Glutamatergic neuron (in vitro differentiated cells): ENCODE data around the gene LAMA3. TPM values are rescaled to one million over a fixed set of nuclear protein-coding genes. Genes with fewer than 3 reads are reported as not detected.

ENCODE experiments used
- DNase-seq: peaks from one replicate; pipeline ENCODE4 v3.0.0; 2022
- H3K27ac Mint-ChIP-seq: one replicate; pipeline ENCODE4 v1.8.0; 2020; ENCODE audit warnings: mild to moderate bottlenecking, mixed read lengths, inconsistent platforms; ENCODE audit not compliant: unreplicated experiment
- H3K27me3 Mint-ChIP-seq: one replicate; pipeline ENCODE4 v1.8.0; 2020; ENCODE audit warnings: mild to moderate bottlenecking, moderate library complexity, mixed read lengths, inconsistent platforms; ENCODE audit not compliant: unreplicated experiment
- H3K36me3 Mint-ChIP-seq: one replicate; pipeline ENCODE4 v1.8.0; 2020; ENCODE audit warnings: mild to moderate bottlenecking, mixed read lengths, inconsistent platforms; ENCODE audit not compliant: unreplicated experiment
- H3K4me1 Mint-ChIP-seq: one replicate; pipeline ENCODE4 v1.8.0; 2020; ENCODE audit warnings: mild to moderate bottlenecking, low read depth, mixed read lengths, inconsistent platforms; ENCODE audit not compliant: unreplicated experiment
- H3K4me3 Mint-ChIP-seq: one replicate; pipeline ENCODE4 v1.8.0; 2020; ENCODE audit warnings: mild to moderate bottlenecking, mixed read lengths, inconsistent platforms; ENCODE audit not compliant: unreplicated experiment
- H3K9me3 Mint-ChIP-seq: one replicate; pipeline ENCODE4 v1.8.0; 2020; ENCODE audit warnings: mild to moderate bottlenecking, moderate library complexity, mixed read lengths, inconsistent platforms; ENCODE audit not compliant: unreplicated experiment
- total RNA-seq: library from RNA; stranded (reverse); fragmentation: NEBNext Ultra II Directional; extraction: Animal tissue kit (Norgen Biotek cat#: 25700); gene quantifications from one replicate; pipeline ENCODE4 v1.2.1, GENCODE V29; 2021; ENCODE audit not compliant: unreplicated experiment
- TF ChIP-seq, protein P1 (sequence below): fragments of 200-600 bp; sonication (generic); IDR thresholded peaks from one replicate; pipeline ENCODE4 v1.5.0; 2021; ENCODE audit not compliant: partially characterized antibody, unreplicated experiment

The LAMA3 gene
- total RNA-seq, 1 donor from 2014 or later = 2.1 TPM

DNA sequence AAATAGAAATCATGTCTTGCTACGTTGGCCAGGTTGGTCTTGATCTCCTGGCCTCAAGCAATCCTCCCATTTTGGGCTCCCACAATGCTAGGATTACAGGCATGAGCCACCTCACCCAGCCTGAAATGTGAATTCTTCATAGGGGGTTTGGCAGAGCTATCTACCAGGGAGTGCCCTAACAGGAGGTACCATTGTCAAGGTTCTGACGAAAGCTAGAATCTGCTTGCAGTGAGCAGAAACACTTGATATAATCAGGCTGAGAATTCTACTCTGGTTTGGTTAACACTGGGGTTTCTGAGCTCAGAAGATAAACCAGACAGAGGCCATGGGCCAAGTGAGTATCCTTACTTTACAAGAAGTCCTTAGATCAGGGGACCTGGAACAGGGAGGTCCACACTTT, 7.2 kb upstream of the LAMA3 start:
- H3K27ac Mint-ChIP-seq = no peak overlapping the region
- H3K4me3 Mint-ChIP-seq = no peak overlapping the region
- TF ChIP-seq, protein P1, sequence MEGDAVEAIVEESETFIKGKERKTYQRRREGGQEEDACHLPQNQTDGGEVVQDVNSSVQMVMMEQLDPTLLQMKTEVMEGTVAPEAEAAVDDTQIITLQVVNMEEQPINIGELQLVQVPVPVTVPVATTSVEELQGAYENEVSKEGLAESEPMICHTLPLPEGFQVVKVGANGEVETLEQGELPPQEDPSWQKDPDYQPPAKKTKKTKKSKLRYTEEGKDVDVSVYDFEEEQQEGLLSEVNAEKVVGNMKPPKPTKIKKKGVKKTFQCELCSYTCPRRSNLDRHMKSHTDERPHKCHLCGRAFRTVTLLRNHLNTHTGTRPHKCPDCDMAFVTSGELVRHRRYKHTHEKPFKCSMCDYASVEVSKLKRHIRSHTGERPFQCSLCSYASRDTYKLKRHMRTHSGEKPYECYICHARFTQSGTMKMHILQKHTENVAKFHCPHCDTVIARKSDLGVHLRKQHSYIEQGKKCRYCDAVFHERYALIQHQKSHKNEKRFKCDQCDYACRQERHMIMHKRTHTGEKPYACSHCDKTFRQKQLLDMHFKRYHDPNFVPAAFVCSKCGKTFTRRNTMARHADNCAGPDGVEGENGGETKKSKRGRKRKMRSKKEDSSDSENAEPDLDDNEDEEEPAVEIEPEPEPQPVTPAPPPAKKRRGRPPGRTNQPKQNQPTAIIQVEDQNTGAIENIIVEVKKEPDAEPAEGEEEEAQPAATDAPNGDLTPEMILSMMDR = no peak
- no peak for DNase-seq
- no peaks in the 10 kb centered on the region for H3K27me3 Mint-ChIP-seq
- no peaks in the 10 kb centered on the region for H3K36me3 Mint-ChIP-seq
- no peaks in the 10 kb centered on the region for H3K4me1 Mint-ChIP-seq
- H3K9me3 Mint-ChIP-seq = peaks cover 3% of the 10 kb centered on the region

DNA sequence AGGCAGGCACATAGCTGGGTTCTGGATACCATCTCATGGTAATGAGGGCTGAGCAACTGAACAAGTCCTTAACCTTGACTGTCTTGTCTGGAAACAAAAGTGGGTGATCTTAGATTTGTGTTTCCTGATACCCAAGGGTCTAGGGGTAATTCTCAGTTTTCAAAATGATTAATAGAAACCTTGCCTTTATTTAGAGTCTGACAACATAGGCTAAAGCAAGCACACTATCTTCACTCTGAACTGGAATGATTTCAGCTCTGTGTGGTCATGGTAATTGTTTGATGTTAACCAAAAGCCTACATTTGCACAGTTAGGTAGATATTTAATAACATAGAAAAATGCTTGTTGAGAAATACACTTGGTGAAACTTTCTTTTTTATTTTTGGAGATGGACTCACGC, 6.8 kb upstream of the LAMA3 start:
- H3K9me3 Mint-ChIP-seq = peaks cover 4% of the 10 kb centered on the region
- TF ChIP-seq, protein P1 = no peak
- H3K36me3 Mint-ChIP-seq = no peaks in the 10 kb centered on the region
- no peak overlapping the region for H3K4me3 Mint-ChIP-seq
- no peak overlapping the region for H3K27ac Mint-ChIP-seq
- H3K27me3 Mint-ChIP-seq = no peaks in the 10 kb centered on the region
- H3K4me1 Mint-ChIP-seq = no peaks in the 10 kb centered on the region
- DNase-seq = no peak

DNA sequence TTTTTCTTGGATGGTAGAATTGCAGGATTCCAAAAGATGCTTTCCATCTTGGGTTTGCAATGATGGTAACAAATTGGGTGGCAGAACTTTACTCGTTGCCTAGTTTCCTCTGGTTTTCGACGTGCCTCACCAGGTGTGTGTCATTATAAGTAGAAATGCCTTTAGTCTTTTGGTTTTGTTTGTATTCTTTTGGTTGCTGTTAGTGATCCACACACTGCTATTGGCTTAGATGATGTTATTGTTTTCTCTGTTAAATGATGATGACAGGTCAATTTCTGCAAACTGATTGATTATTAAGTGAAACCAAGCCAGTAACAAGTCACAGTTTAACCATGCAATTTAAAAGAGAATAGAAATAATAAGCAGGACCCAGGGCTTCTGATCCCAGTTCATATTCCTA, 6.1 kb upstream of the LAMA3 start:
- H3K36me3 Mint-ChIP-seq = no peaks in the 10 kb centered on the region
- peaks cover 2% of the 10 kb centered on the region for H3K27me3 Mint-ChIP-seq
- H3K9me3 Mint-ChIP-seq = peaks cover 4% of the 10 kb centered on the region
- no peak overlapping the region for H3K27ac Mint-ChIP-seq
- no peak for DNase-seq
- H3K4me1 Mint-ChIP-seq = no peaks in the 10 kb centered on the region
- TF ChIP-seq, protein P1 = no peak
- no peak overlapping the region for H3K4me3 Mint-ChIP-seq

DNA sequence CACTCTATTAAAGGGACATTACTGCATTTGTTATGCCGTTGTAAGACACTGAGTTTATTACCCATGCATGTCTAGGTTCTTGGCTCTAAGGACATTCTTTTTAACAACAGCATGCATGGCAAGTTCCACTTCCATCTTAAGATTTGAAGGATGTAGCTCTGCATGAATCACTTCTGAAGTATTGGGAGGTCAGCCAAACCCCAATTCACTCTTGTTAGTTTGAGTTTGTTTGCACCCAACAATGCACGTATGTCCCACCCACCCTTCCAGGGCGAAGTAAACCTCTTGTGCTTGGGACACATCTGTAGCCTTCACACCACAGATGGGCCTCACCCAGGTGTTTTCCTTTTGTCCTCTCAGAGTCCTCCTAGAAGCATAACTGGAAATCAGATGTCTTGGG, 5.6 kb upstream of the LAMA3 start:
- Mint-ChIP-seq H3K4me3 (no peak overlapping the region), H3K36me3 (no peaks in the 10 kb centered on the region), H3K27ac (no peak overlapping the region), H3K4me1 (no peaks in the 10 kb centered on the region), H3K9me3 (peaks cover 4% of the 10 kb centered on the region), H3K27me3 (peaks cover 4% of the 10 kb centered on the region)
- DNase-seq = no peak
- TF ChIP-seq, protein P1 = no peak

DNA sequence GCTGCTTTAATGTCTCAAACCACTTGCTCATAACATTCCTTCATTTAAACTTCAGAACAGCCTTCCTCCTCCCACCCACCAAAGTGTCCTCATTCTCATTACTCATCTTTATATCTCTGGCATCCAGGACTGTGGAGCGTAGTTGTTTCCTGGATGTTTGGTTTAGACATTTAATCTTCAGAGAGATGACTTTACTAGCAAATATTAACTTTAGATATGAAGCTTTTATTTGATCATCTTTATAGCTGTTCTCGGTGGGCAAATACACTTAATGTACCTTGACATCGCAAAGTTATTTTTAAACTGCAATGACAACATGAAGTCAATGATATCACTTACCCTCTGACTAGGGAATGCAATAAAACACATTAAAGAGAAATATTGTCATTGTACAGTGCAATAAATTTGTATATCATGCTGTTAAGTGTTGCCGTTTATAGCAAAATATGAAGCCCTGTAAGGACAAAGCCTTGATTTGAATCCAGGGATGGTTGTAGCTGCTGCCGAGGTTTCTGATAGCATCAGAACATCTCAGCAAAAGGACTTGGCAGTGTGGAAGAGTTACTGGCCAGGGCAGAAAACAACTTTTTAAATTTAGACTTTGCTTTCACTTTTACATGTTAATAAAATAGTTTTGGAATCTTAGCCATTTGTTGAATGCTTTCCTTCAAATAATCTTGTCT, 4.6 kb upstream of the LAMA3 start:
- no peaks in the 10 kb centered on the region for H3K4me1 Mint-ChIP-seq
- peaks cover 5% of the 10 kb centered on the region for H3K27me3 Mint-ChIP-seq
- DNase-seq = no peak
- no peaks in the 10 kb centered on the region for H3K36me3 Mint-ChIP-seq
- H3K4me3 Mint-ChIP-seq = no peak overlapping the region
- peaks cover 4% of the 10 kb centered on the region for H3K9me3 Mint-ChIP-seq
- H3K27ac Mint-ChIP-seq = no peak overlapping the region
- TF ChIP-seq, protein P1 = no peak
